Transverse colon (tissue), 4 donors: ENCODE data around the gene ACVR2A. TPM values are rescaled to one million over a fixed set of nuclear protein-coding genes. Genes with fewer than 3 reads are reported as not detected.

Source experiments
- DNase-seq: peaks from one replicate; pipeline ENCODE4 v3.0.0-alpha.2; 2019
- H3K27ac ChIP-seq, 4 donors: fragments of 200-600 bp; sonication (generic); 2 replicates each; pipeline ENCODE4 v1.5.1; 2016 to 2018; ENCODE audit warnings: inconsistent platforms in 4 of 4
- H3K27me3 ChIP-seq: fragments of 200-600 bp; sonication (generic); 2 replicates; pipeline ENCODE4 v1.5.1; 2017; ENCODE audit warnings: inconsistent platforms
- H3K36me3 ChIP-seq, 4 donors: fragments of 200-600 bp; sonication (generic); 2 replicates each; pipeline ENCODE4 v1.5.1; 2017 to 2019; ENCODE audit warnings: inconsistent platforms in 4 of 4
- H3K4me1 ChIP-seq, 4 donors: fragments of 200-600 bp; sonication (generic); 2 replicates each; pipeline ENCODE4 v1.5.1; 2017 to 2020; ENCODE audit warnings: inconsistent platforms in 4 of 4
- H3K4me3 ChIP-seq, 4 donors: fragments of 200-600 bp; sonication (generic); 1 replicate in 1 of 4; 2 replicates in 3 of 4; pipeline versions ENCODE4 v1.5.1 to v1.6.1; 2017 to 2019; ENCODE audit warnings: inconsistent platforms in 4 of 4
- H3K9me3 ChIP-seq, 2 donors: fragments of 200-600 bp; sonication (generic); 2 replicates each; pipeline ENCODE4 v1.5.1; 2017 to 2019; ENCODE audit warnings: inconsistent platforms in 2 of 2
- EP300 ChIP-seq: sonication (generic); formaldehyde crosslinking; IDR thresholded peaks from one replicate; pipeline ENCODE4 v1.6.1; 2017; ENCODE audit warnings: antibody characterized with exemption, low read depth
- POLR2A ChIP-seq: fragments of 450-650 bp; IDR thresholded peaks from one replicate; pipeline ENCODE4 v1.6.1; 2016; ENCODE audit warnings: antibody characterized with exemption, mild to moderate bottlenecking, moderate library complexity
- POLR2AphosphoS5 ChIP-seq, 3 donors: sonication (generic); formaldehyde crosslinking; IDR thresholded peaks; one replicate each; pipeline ENCODE4 v1.6.1; 2016; ENCODE audit warnings: antibody characterized with exemption in 3 of 3
- WGBS, 2 donors: methylation state at CpG; one replicate each; pipeline ENCODE4 v1.1.5; 2018; ENCODE audit warnings: low coverage in 1 of 2; 5-methylcytosine and 5-hydroxymethylcytosine counted together
- in situ Hi-C, 4 donors: fragments of 200-750 bp; cut with MboI; loops; one replicate each; pipeline versions ENCODE4 v1.15.0 to v1.15.1; 2017; ENCODE audit warnings: low sequenced_read_pairs in 3 of 4, low pct_ligation_motif_present in 1 of 4, low pct_unique_long_range_greater_than_20kb in 1 of 4
- intact Hi-C: fragments of 100-400 bp; cut with DNase I; formaldehyde crosslinking; loops from one replicate; pipeline ENCODE4 v1.15.1; 2023; ENCODE audit warnings: low total_unique reads
- total RNA-seq, 4 donors: library from RNA; depleted of rRNA; stranded (reverse); fragments of >200 nt; gene quantifications; one replicate each; pipeline ENCODE4 v1.1.0, GENCODE V29; 2016
- TF ChIP-seq, protein P1 (sequence below), 5 experiments: fragments of 200-600 bp in 3 of 5; fragments of 450-650 bp in 2 of 5; sonication (generic) in 3 of 5; IDR thresholded peaks; 1 replicate in 2 of 5; 2 replicates in 3 of 5; pipeline ENCODE4 v1.5.1; 2016 to 2017; ENCODE audit warnings: antibody characterized with exemption in 5 of 5, inconsistent platforms in 3 of 5, mild to moderate bottlenecking in 2 of 5, moderate library complexity in 1 of 5

Gene ACVR2A
- total RNA-seq, 4 donors from 2014 or later, result 15.7 to 36.0 (median 19.4) TPM

DNA sequence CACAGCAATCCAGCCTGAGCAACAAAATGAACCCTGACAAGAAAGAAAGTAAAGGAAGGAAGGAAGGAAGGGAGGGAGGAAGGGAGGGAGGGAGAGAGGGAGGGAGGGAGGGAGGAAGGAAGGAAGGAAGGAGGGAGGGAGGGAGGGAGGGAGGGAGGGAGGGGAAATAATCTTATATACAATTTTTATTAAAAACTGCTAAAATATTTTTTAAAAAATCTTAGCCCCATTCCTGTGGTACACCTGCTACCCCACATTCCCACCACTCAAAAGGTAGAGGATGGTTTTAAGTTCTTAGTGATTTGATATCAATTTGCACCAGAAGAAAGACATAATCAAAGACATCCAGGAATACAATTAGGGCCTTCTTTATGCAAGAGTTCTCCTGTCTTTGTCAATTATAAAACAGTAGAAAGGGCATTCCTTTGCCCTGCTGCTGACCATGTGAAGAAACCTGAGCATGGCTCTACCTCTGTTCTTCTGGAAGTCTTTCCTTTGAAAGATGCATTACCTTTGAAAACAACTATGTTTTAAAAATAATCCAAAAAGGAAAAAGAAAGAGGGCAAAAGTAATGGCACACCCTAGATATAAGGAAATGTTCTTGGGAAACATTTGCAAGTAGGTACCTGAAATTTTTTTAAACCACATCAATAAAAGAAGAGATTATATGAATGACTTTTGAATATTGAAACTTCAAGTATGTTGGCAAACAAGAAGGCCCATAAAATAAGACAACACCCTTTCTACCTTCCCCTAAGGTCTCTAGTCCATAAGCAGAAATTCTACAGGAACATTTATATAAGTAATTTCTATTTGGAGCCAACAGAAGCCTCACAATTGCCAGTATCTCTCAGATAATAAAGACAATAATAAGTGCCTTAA is 33.7 kb upstream of the ACVR2A start:
- in situ Hi-C loops, result no loop called here
- Histone ChIP-seq H3K4me1 (peaks cover 0 to 21% (median 17%) of the 10 kb centered on the region in 4 donors), H3K27ac (peak overlapping the region; percentile 64 to 73 (median 69)), H3K4me3 (no peak overlapping the region), H3K36me3 (no peaks in the 10 kb centered on the region), H3K9me3 (no peaks in the 10 kb centered on the region), H3K27me3 (no peaks in the 10 kb centered on the region)
- TF ChIP-seq, protein P1, sequence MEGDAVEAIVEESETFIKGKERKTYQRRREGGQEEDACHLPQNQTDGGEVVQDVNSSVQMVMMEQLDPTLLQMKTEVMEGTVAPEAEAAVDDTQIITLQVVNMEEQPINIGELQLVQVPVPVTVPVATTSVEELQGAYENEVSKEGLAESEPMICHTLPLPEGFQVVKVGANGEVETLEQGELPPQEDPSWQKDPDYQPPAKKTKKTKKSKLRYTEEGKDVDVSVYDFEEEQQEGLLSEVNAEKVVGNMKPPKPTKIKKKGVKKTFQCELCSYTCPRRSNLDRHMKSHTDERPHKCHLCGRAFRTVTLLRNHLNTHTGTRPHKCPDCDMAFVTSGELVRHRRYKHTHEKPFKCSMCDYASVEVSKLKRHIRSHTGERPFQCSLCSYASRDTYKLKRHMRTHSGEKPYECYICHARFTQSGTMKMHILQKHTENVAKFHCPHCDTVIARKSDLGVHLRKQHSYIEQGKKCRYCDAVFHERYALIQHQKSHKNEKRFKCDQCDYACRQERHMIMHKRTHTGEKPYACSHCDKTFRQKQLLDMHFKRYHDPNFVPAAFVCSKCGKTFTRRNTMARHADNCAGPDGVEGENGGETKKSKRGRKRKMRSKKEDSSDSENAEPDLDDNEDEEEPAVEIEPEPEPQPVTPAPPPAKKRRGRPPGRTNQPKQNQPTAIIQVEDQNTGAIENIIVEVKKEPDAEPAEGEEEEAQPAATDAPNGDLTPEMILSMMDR (IDR thresholded peaks at IDR 0.05), result no peak
- peak in 1 of 3 donors; percentile 45 for TF ChIP-seq POLR2AphosphoS5 (IDR thresholded peaks at IDR 0.05)
- no peak for DNase-seq
- intact Hi-C loops, result loop anchor here (10.0 kb wide), 1 partner anchor 546 kb away; no protein-coding TSS in a partner anchor

DNA sequence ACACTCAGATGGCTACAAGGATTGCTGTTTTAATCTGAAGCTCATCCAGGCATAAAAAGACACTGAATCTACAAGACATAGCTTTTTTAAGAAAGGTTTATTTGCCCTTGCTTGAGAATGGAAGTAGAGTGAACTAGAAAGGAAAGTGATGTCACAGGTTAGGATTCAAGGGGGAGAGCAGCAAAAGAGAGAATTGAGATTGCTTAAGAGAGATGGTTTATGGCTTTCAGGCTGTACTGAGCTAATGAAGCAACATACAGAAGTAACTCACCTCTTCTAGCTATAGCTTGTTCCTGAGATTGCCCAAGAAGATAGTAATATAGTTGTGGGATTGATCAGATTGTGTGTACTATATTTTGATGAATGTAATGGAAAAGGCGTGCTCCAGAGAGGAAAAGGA is 26.1 kb upstream of the ACVR2A start:
- no peak overlapping the region for H3K27ac ChIP-seq
- no peaks in the 10 kb centered on the region for H3K27me3 ChIP-seq
- H3K9me3 ChIP-seq, result peaks cover 0 to 7% of the 10 kb centered on the region in 2 donors
- in situ Hi-C loops (no loop called here), intact Hi-C loops (loop anchor here (10.0 kb wide), 1 partner anchor 554 kb away; no protein-coding TSS in a partner anchor)
- WGBS, 2 donors, result 76 to 89% methylated on average over 1 of the region's 1 CpG
- TF ChIP-seq EP300 (no peak), POLR2A (no peak)
- TF ChIP-seq, protein P1 (IDR thresholded peaks at IDR 0.05), result no peak
- no peak for DNase-seq
- H3K4me3 ChIP-seq, result no peak overlapping the region
- H3K4me1 ChIP-seq, result no peaks in the 10 kb centered on the region
- H3K36me3 ChIP-seq, result no peaks in the 10 kb centered on the region

DNA sequence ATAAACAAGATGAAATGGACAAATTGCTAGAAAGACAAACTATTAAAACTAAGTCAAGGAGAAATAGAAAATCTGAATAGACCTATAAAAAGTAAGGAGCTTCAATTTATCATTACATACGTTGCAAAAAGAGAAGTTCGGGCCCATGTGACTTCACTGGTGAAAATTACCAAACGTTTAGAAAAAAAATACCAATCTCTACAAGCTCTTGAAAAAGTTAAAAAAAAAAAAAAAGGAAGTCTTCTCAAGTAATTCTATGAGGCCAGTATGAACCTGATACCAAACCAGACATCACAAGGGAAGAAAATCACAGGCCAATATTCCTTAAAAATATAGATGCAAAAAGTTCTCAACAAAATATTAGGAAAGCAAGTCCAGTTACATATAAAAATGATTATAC is 20.2 kb upstream of the ACVR2A start:
- in situ Hi-C loops (no loop called here), intact Hi-C loops (no loop called here)
- Histone ChIP-seq H3K27ac (no peak overlapping the region), H3K36me3 (no peaks in the 10 kb centered on the region), H3K9me3 (peaks cover 0 to 10% of the 10 kb centered on the region in 2 donors), H3K27me3 (no peaks in the 10 kb centered on the region), H3K4me3 (no peak overlapping the region), H3K4me1 (no peaks in the 10 kb centered on the region)
- no peak for DNase-seq
- no peak for TF ChIP-seq POLR2AphosphoS5 (IDR thresholded peaks at IDR 0.05)
- TF ChIP-seq, protein P1 (IDR thresholded peaks at IDR 0.05), result no peak
- no peak for TF ChIP-seq POLR2A
- no peak for TF ChIP-seq EP300
- WGBS, 2 donors, result 52 to 82% methylated on average over 3 of the region's 3 CpGs

DNA sequence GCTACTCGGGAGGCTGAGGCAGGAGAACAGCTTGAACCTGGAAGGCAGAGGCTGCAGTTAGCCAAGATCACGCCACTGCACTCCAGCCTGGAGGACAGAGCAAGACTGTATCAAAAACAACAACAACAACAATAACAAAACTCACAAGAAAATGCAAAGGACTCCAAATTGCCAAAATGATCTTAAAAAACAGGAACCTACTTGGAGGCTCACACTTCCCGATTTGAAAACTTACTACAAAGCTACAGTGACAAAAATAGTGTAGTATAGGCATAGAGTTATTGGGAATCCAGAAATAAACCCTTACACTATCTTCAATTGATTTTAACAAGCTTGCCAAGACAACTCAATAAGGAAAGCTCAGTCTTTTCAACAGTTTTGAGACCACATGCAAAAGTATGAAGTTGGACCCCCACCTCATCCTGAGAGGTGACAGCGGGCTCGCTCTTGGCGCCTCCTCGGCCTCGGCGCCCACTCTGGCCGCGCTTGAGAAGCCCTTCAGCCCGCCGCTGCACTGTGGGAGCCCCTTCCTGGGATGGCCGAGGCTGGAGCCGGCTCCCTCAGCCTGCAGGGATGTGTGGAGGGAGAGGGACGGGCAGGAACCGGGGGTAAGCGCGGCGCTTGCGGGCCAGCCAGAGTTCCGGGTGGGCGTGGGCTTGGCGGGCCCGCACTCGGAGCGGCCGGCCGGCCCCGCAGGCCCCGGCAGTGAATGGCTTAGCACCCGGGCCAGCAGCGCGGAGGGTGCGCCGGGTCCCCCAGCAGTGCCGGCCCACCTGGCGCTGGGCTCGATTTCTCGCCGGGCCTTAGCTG is 18.3 kb upstream of the ACVR2A start:
- no peak for DNase-seq
- Histone ChIP-seq H3K9me3 (peaks cover 0 to 10% of the 10 kb centered on the region in 2 donors), H3K36me3 (no peaks in the 10 kb centered on the region), H3K27ac (no peak overlapping the region), H3K4me3 (no peak overlapping the region), H3K4me1 (no peaks in the 10 kb centered on the region), H3K27me3 (no peaks in the 10 kb centered on the region)
- TF ChIP-seq, protein P1 (IDR thresholded peaks at IDR 0.05), result no peak
- TF ChIP-seq POLR2AphosphoS5 (IDR thresholded peaks at IDR 0.05) (no peak), EP300 (no peak), POLR2A (no peak)
- intact Hi-C loops, result no loop called here
- 88 to 97% methylated on average over 2 to 41 of the region's 41 CpGs for WGBS, 2 donors
- in situ Hi-C loops, result no loop called here
